H1 (cell line): ENCODE measurements around the gene UBE2D4. TPM values are rescaled to one million over a fixed set of nuclear protein-coding genes. Genes with fewer than 3 reads are reported as not detected.

Experiments used
- CTCF ChIA-PET: fragments of 300-600 bp; sonication (Branson Sonifier 250); formaldehyde crosslinking; loops from one replicate; lab custom pipeline; 2021; ENCODE audit not compliant: partially characterized antibody; lab: Charles Lee
- POLR2A ChIA-PET: fragments of 300-600 bp; sonication (Branson Sonifier 250); formaldehyde crosslinking; loops from one replicate; lab custom pipeline; 2021; ENCODE audit warnings: inconsistent platforms; ENCODE audit not compliant: partially characterized antibody; lab: Charles Lee
- DNase-seq, 2 experiments: peaks; one replicate each; pipeline versions ENCODE4 v3.0.0 to v3.0.0-alpha.2; 2010 to 2022; ENCODE audit warnings: low spot score in 2 of 2, low read depth in 1 of 2, mixed read lengths in 1 of 2
- FAIRE-seq: peaks from 2 replicates; lab custom pipeline; 2011; peaks lifted over from hg19 to GRCh38; lab: Jason Lieb, UNC
- H2AFZ ChIP-seq: 2 replicates; pipeline ENCODE4 v1.8.1; 2012; ENCODE audit warnings: low read length, inconsistent platforms
- H2AK5ac ChIP-seq: 2 replicates; pipeline ENCODE4 v1.6.1; 2013; ENCODE audit warnings: low read depth, low read length
- H2BK120ac ChIP-seq: replicated peaks from 2 replicates; pipeline ENCODE3; 2013; ENCODE audit warnings: low read depth, low read length, inconsistent platforms
- H2BK12ac ChIP-seq: 2 replicates; pipeline ENCODE4 v1.6.1; 2013; ENCODE audit warnings: low read depth, low read length
- H2BK15ac ChIP-seq: 2 replicates; pipeline ENCODE4 v1.6.1; 2013; ENCODE audit warnings: low read length
- H2BK20ac ChIP-seq: 2 replicates; pipeline ENCODE4 v1.6.1; 2013; ENCODE audit warnings: low read length
- H2BK5ac ChIP-seq: 2 replicates; pipeline ENCODE4 v1.6.1; 2013; ENCODE audit warnings: low read depth, low read length
- H3K14ac ChIP-seq: 2 replicates; pipeline ENCODE4 v1.6.1; 2013; ENCODE audit warnings: inconsistent platforms; ENCODE audit not compliant: insufficient read length
- H3K18ac ChIP-seq: 2 replicates; pipeline ENCODE4 v1.6.1; 2013; ENCODE audit warnings: low read length; ENCODE audit errors: extremely low read depth
- H3K23ac ChIP-seq: 2 replicates; pipeline ENCODE4 v1.6.1; 2013; ENCODE audit warnings: inconsistent platforms; ENCODE audit not compliant: insufficient read length
- H3K23me2 ChIP-seq: 2 replicates; pipeline ENCODE4 v1.6.1; 2013; ENCODE audit warnings: low read depth, low read length
- H3K27ac ChIP-seq: 2 replicates; pipeline ENCODE4 v1.6.1; 2011; ENCODE audit warnings: low read depth, low read length, inconsistent platforms
- H3K27me3 ChIP-seq, 4 experiments: replicated peaks in 1 of 4; 1 replicate in 1 of 4; 2 replicates in 3 of 4; pipeline versions ENCODE4 v1.6.1 to v1.8.1; 2011 to 2013; ENCODE audit warnings: low read length in 3 of 4, mild to moderate bottlenecking in 3 of 4, inconsistent platforms in 2 of 4, mixed read lengths in 2 of 4, moderate library complexity in 1 of 4; ENCODE audit not compliant: control insufficient read depth in 3 of 4, insufficient read depth in 3 of 4; ENCODE audit errors: extremely low read depth in 1 of 4
- H3K36me3 ChIP-seq, 4 experiments: 2 replicates each; pipeline versions ENCODE4 v1.6.1 to v1.8.1; 2011 to 2013; ENCODE audit warnings: mild to moderate bottlenecking in 4 of 4, low read length in 3 of 4, moderate library complexity in 2 of 4, control low read depth in 1 of 4, inconsistent platforms in 1 of 4; ENCODE audit not compliant: insufficient read depth in 4 of 4, control insufficient read depth in 2 of 4
- H3K4ac ChIP-seq: replicated peaks from 2 replicates; pipeline ENCODE3; 2013; ENCODE audit warnings: low read length, low read depth, mixed read lengths, inconsistent platforms; ENCODE audit not compliant: insufficient read length
- H3K4me1 ChIP-seq, 4 experiments: replicated peaks in 1 of 4; 1 replicate in 1 of 4; 2 replicates in 3 of 4; pipeline versions ENCODE4 v1.6.1 to v1.8.1; 2011 to 2013; ENCODE audit warnings: low read length in 3 of 4, inconsistent platforms in 2 of 4, mixed read lengths in 1 of 4; ENCODE audit not compliant: insufficient read depth in 4 of 4, control insufficient read depth in 3 of 4
- H3K4me2 ChIP-seq, 2 experiments: 2 replicates each; pipeline versions ENCODE4 v1.6.1 to v1.8.1; 2011 to 2013; ENCODE audit warnings: low read depth in 2 of 2, low read length in 2 of 2, control low read depth in 1 of 2, inconsistent platforms in 1 of 2, mild to moderate bottlenecking in 1 of 2; ENCODE audit not compliant: insufficient read depth in 1 of 2
- H3K4me3 ChIP-seq, 4 experiments: fragments of 200-600, 300-600 bp in 1 of 4; sonication (generic), shearing (Covaris generic), sonication (Bioruptor Twin) in 1 of 4; 2 replicates each; pipeline versions ENCODE4 v1.5.1 to v1.8.1; 2011 to 2016; ENCODE audit warnings: low read length in 4 of 4, low read depth in 3 of 4, control low read depth in 2 of 4, inconsistent platforms in 2 of 4, mild to moderate bottlenecking in 2 of 4, mixed read lengths in 1 of 4, moderate library complexity in 1 of 4; ENCODE audit not compliant: insufficient read depth in 2 of 4; ENCODE audit errors: extremely low read depth in 1 of 4
- H3K56ac ChIP-seq: replicated peaks from 2 replicates; pipeline ENCODE3; 2013; ENCODE audit warnings: low read depth, mild to moderate bottlenecking, mixed read lengths, low read length, inconsistent platforms; ENCODE audit not compliant: insufficient read length
- H3K79me1 ChIP-seq: 2 replicates; pipeline ENCODE4 v1.6.1; 2013; ENCODE audit warnings: low read depth, low read length, control low read depth
- H3K79me2 ChIP-seq, 2 experiments: 2 replicates each; pipeline versions ENCODE4 v1.6.1 to v1.8.1; 2012 to 2013; ENCODE audit warnings: low read length in 2 of 2, mild to moderate bottlenecking in 2 of 2, inconsistent platforms in 1 of 2; ENCODE audit not compliant: insufficient read depth in 2 of 2, control insufficient read depth in 1 of 2
- H3K9ac ChIP-seq, 4 experiments: replicated peaks in 1 of 4; 1 replicate in 1 of 4; 2 replicates in 3 of 4; pipeline versions ENCODE4 v1.6.1 to v1.8.1; 2011 to 2013; ENCODE audit warnings: low read depth in 3 of 4, low read length in 3 of 4, control low read depth in 2 of 4, mild to moderate bottlenecking in 2 of 4, moderate library complexity in 2 of 4, inconsistent platforms in 1 of 4; ENCODE audit errors: extremely low read depth in 1 of 4
- H3K9me3 ChIP-seq, 2 experiments: 2 replicates each; pipeline versions ENCODE4 v1.6.1 to v1.8.1; 2012 to 2013; ENCODE audit warnings: mild to moderate bottlenecking in 2 of 2, moderate library complexity in 2 of 2, control low read depth in 1 of 2, inconsistent platforms in 1 of 2, low read depth in 1 of 2, low read length in 1 of 2, mixed read lengths in 1 of 2; ENCODE audit not compliant: insufficient read depth in 2 of 2
- H4K20me1 ChIP-seq, 2 experiments: replicated peaks in 1 of 2; 2 replicates each; pipeline versions ENCODE3 to v1.8.1; 2011 to 2013; ENCODE audit warnings: inconsistent platforms in 2 of 2, low read length in 2 of 2, mild to moderate bottlenecking in 1 of 2; ENCODE audit not compliant: insufficient read depth in 2 of 2, control insufficient read depth in 1 of 2
- H4K5ac ChIP-seq: 2 replicates; pipeline ENCODE4 v1.6.1; 2013; ENCODE audit warnings: low read length, low read depth, mixed read lengths, inconsistent platforms; ENCODE audit not compliant: insufficient read length
- H4K8ac ChIP-seq: 2 replicates; pipeline ENCODE4 v1.8.0; 2013; ENCODE audit warnings: mild to moderate bottlenecking, moderate library complexity, low read length, inconsistent platforms; ENCODE audit not compliant: insufficient read depth; ENCODE audit errors: extremely low read depth
- H4K91ac ChIP-seq: replicated peaks from 2 replicates; pipeline ENCODE3; 2013; ENCODE audit warnings: low read length, mixed read lengths, inconsistent platforms; ENCODE audit not compliant: insufficient read length
- CBX5 ChIP-seq: fragments of 300-800, 300-1000 bp; sonication (generic); IDR thresholded peaks from 2 replicates; pipeline ENCODE4 v1.7.1; 2016; ENCODE audit warnings: antibody characterized with exemption, low read length, low read depth
- CEBPB ChIP-seq: IDR thresholded peaks from 2 replicates; pipeline ENCODE4 v1.6.1; 2012; ENCODE audit warnings: low read depth, low read length
- JUND ChIP-seq: IDR thresholded peaks from 2 replicates; pipeline ENCODE4 v1.6.1; 2011; ENCODE audit warnings: mild to moderate bottlenecking, improper control_type of control experiment, low read length
- MAX ChIP-seq: IDR thresholded peaks from 2 replicates; pipeline ENCODE4 v1.6.1; 2012; ENCODE audit warnings: inconsistent platforms
- PHF8 ChIP-seq: fragments of 200-600 bp; sonication (generic); conservative IDR thresholded peaks from 2 replicates; pipeline ENCODE4 v1.7.1; 2012; ENCODE audit warnings: low read depth, mild to moderate bottlenecking, inconsistent platforms, low read length, moderate library complexity
- POLR2AphosphoS5 ChIP-seq: IDR thresholded peaks from 2 replicates; pipeline ENCODE4 v1.6.1; 2011; ENCODE audit warnings: low read depth, low read length
- POU5F1 ChIP-seq: IDR thresholded peaks from 2 replicates; pipeline ENCODE4 v1.6.1; 2011; ENCODE audit warnings: low read depth, mild to moderate bottlenecking, low read length, moderate library complexity
- SIN3A ChIP-seq, 2 experiments: IDR thresholded peaks in 1 of 2; conservative IDR thresholded peaks in 1 of 2; 2 replicates each; pipeline ENCODE4 v1.6.1; 2011 to 2012; ENCODE audit warnings: low read length in 2 of 2, improper control_type of control experiment in 1 of 2, low read depth in 1 of 2, mild to moderate bottlenecking in 1 of 2
- SIX5 ChIP-seq: IDR thresholded peaks from 2 replicates; pipeline ENCODE4 v1.6.1; 2011; ENCODE audit warnings: mild to moderate bottlenecking, low read depth, low read length
- SUZ12 ChIP-seq: fragments of 200-600 bp; sonication (generic); IDR thresholded peaks from 2 replicates; pipeline ENCODE4 v1.6.1; 2012; ENCODE audit warnings: mild to moderate bottlenecking, inconsistent platforms, low read length, moderate library complexity, mixed read lengths
- TAF1 ChIP-seq: IDR thresholded peaks from 2 replicates; pipeline ENCODE4 v1.6.1; 2011; ENCODE audit warnings: mild to moderate bottlenecking, low read depth, low read length
- TCF12 ChIP-seq: IDR thresholded peaks from 2 replicates; pipeline ENCODE4 v1.6.1; 2011; ENCODE audit warnings: low read depth, mild to moderate bottlenecking, low read length
- WGBS, 2 experiments: shearing (Covaris generic) in 1 of 2; methylation state at CpG; one replicate each; pipeline versions ENCODE4 v1.1.6 to v1.1.7; 2013 to 2015; ENCODE audit warnings: low lambda C conversion rate in 2 of 2, mixed read lengths in 2 of 2, inconsistent platforms in 1 of 2, low coverage in 1 of 2, missing lambda C conversion rate in 1 of 2; ENCODE audit not compliant: insufficient replicate concordance in 2 of 2, insufficient coverage in 1 of 2, insufficient read length in 1 of 2; ENCODE audit errors: extremely low coverage in 1 of 2, missing lambda C conversion rate in 1 of 2; 5-methylcytosine and 5-hydroxymethylcytosine counted together
- polyA plus RNA-seq, 7 experiments: library from polyadenylated mRNA; depleted of rRNA in 3 of 7; stranded (reverse) in 5 of 7; unstranded in 2 of 7; fragments of >200 nt in 5 of 7; fragments of 200-250 nt in 2 of 7; gene quantifications; 1 replicate in 5 of 7; 2 replicates in 1 of 7; 4 replicates in 1 of 7; pipeline versions ENCODE4 v1.2.1 to v1.2.3, GENCODE V29; 2011 to 2013; ENCODE audit warnings: missing spikeins in 2 of 7, mixed read lengths in 2 of 7
- total RNA-seq: library from RNA; stranded (reverse); fragmentation: NEBNext Ultra II Directional; extraction: Animal tissue kit (Norgen Biotek cat#: 25700); gene quantifications from 2 replicates; pipeline ENCODE4 v1.2.1, GENCODE V29; 2021

UBE2D4 gene
- total and polyA plus RNA-seq, 2 of the 8 experiments (the other 6 are each of a cell fraction or from before 2014, with no cell fraction given): 3.4 to 9.4 TPM

GRCh38 chr7:43906331-43907010 lies 19.8 kb upstream of the UBE2D4 start, which contains the start of gene URGCP:
TSS of gene URGCP (minus strand) at chr7:43906596. CDS start at chr7:43906575, 21 bp downstream.
- peak within 1 kb of the TSS; percentile 46 to 83 (median 64) for H3K4me3 ChIP-seq
- H2AFZ ChIP-seq: 0 out of 2 replicates have a peak within 1 kb of the TSS, but pooled peaks have one; percentile 80
- H3K9ac ChIP-seq: peak within 1 kb of the TSS; percentile 61 to 94 (median 70)
- no peak within 1 kb of the TSS for H2BK15ac ChIP-seq
- peak within 1 kb of the TSS; percentile 84 to 95 for H3K4me2 ChIP-seq
- peak within 1 kb of the TSS; percentile 92; the same call in 1 of the 2 replicates for H4K8ac ChIP-seq
- H4K20me1 ChIP-seq: peaks cover under 1 to 9% of the 10 kb centered on the region in 2 experiments
- ChIA-PET CTCF (interaction anchor here (1.0 kb wide), 1 partner anchor 12 kb away, joined by 3 read pairs; no protein-coding TSS in a partner anchor), POLR2A (interaction anchor here (1.1 to 2.1 kb wide), 5 partner anchors 9 to 37 kb away, joined by 3 to 5 read pairs (median 4); partner anchors contain the start of gene MRPS24)
- H3K23me2 ChIP-seq: peaks cover 4% of the 10 kb centered on the region; the same call in 1 of the 2 replicates
- no peak within 1 kb of the TSS for H3K14ac ChIP-seq
- FAIRE-seq (no peak), DNase-seq (peak in 1 of 2 experiments; percentile 71)
- no peak within 1 kb of the TSS for H2AK5ac ChIP-seq
- peaks cover 1 to 13% (median 9%) of the 10 kb centered on the region in 4 experiments; a peak in 6 of 7 replicates for H3K4me1 ChIP-seq
- H3K79me1 ChIP-seq: peaks cover 4% of the 10 kb centered on the region; the same call in 1 of the 2 replicates
- H2BK5ac ChIP-seq: peak within 1 kb of the TSS; percentile 24; the same call in 1 of the 2 replicates
- H2BK12ac ChIP-seq: no peak within 1 kb of the TSS
- no peak within 1 kb of the TSS for H3K27ac ChIP-seq
- no peak within 1 kb of the TSS for H3K18ac ChIP-seq
- no peaks in the 10 kb centered on the region for H3K27me3 ChIP-seq
- H3K36me3 ChIP-seq: no peaks in the 10 kb centered on the region
- H3K56ac ChIP-seq: peak within 1 kb of the TSS; percentile 35
- WGBS, 2 experiments: 2% methylated on average over 15 of the region's 73 CpGs; no CpG with 5 or more reads in 1 of the 2 experiments
- H4K5ac ChIP-seq: peak within 1 kb of the TSS; percentile 44
- H3K79me2 ChIP-seq: peaks cover 0 to 36% of the 10 kb centered on the region in 2 experiments; a peak in 3 of 4 replicates
- peak within 1 kb of the TSS; percentile 90 for H2BK120ac ChIP-seq
- no peak within 1 kb of the TSS for H3K23ac ChIP-seq
- peak within 1 kb of the TSS; percentile 93 for H3K4ac ChIP-seq
- H3K9me3 ChIP-seq: no peaks in the 10 kb centered on the region
- H4K91ac ChIP-seq: no peak within 1 kb of the TSS
- H2BK20ac ChIP-seq: no peak within 1 kb of the TSS
- TF ChIP-seq TAF1 (peak; percentile 15; the same call in 1 of the 2 replicates), PHF8 (peak; percentile 66), JUND (no peak), TCF12 (no peak), MAX (peak; percentile 65), SIN3A (conservative IDR thresholded peaks at IDR 0.05 in 1 of 2, IDR thresholded peaks at IDR 0.05 in 1 of 2; ENCODE audit: low read depth in 1 of 2, low read length in 2 of 2) (0 out of 4 replicates have a peak, but pooled peaks of 1 of the 2 experiments have one; percentile 27), SIX5 (no peak), CEBPB (no peak), POU5F1 (0 out of 2 replicates have a peak, but pooled peaks have one; percentile 10), POLR2AphosphoS5 (peak; percentile 26; the same call in 1 of the 2 replicates), CBX5 (no peak), SUZ12 (no peak)
